ENCODE results near the gene IFNA4.

- no peak for TF ChIP-seq POLR2A (IDR thresholded peaks at IDR 0.05; ENCODE audit: low read length)
- TF ChIP-seq GATA1 (IDR thresholded peaks at IDR 0.05; ENCODE audit: low read depth, low read length) = no peak
Measured at GRCh38 chr9:21174671-21175070, 12.7 kb downstream of the IFNA4 start.

Data from erythroblast (primary cell).